Ishikawa (cell line): ENCODE measurements around the gene CYB5RL.

Experiments used
- CEBPB ChIP-seq: IDR thresholded peaks from 2 replicates; pipeline ENCODE4 v1.6.1; 2012
- EGR1 ChIP-seq: IDR thresholded peaks from 2 replicates; pipeline ENCODE4 v1.6.1; 2012
- EP300 ChIP-seq: IDR thresholded peaks from 2 replicates; pipeline ENCODE4 v1.6.1; 2012; ENCODE audit warnings: borderline replicate concordance
- FOXM1 ChIP-seq: IDR thresholded peaks from 2 replicates; pipeline ENCODE4 v1.6.1; 2012; ENCODE audit warnings: low read depth, borderline replicate concordance
- NFIC ChIP-seq: IDR thresholded peaks from 2 replicates; pipeline ENCODE4 v1.6.1; 2012
- RAD21 ChIP-seq: IDR thresholded peaks from 2 replicates; pipeline ENCODE4 v1.6.1; 2012; ENCODE audit warnings: low read depth
- TAF1 ChIP-seq: IDR thresholded peaks from 2 replicates; pipeline ENCODE4 v1.6.1; 2012; ENCODE audit warnings: low read depth, mild to moderate bottlenecking
- TCF12 ChIP-seq: IDR thresholded peaks from 2 replicates; pipeline ENCODE4 v1.6.1; 2012; ENCODE audit warnings: low read depth
- TEAD4 ChIP-seq: IDR thresholded peaks from 2 replicates; pipeline ENCODE4 v1.6.1; 2012
- YY1 ChIP-seq: IDR thresholded peaks from 2 replicates; pipeline ENCODE4 v1.6.1; 2012; ENCODE audit warnings: low read depth
- ZBTB7A ChIP-seq: IDR thresholded peaks from 2 replicates; pipeline ENCODE4 v1.6.1; 2012; ENCODE audit warnings: low read depth
- TF ChIP-seq, protein P1 (sequence below): IDR thresholded peaks from 2 replicates; pipeline ENCODE4 v1.6.1; 2012
- TF ChIP-seq, protein P2 (sequence below): IDR thresholded peaks from 2 replicates; pipeline ENCODE4 v1.6.1; 2012; ENCODE audit warnings: low read depth, mild to moderate bottlenecking
- TF ChIP-seq, protein P3 (sequence below): IDR thresholded peaks from 2 replicates; pipeline ENCODE4 v1.6.1; 2012

DNA sequence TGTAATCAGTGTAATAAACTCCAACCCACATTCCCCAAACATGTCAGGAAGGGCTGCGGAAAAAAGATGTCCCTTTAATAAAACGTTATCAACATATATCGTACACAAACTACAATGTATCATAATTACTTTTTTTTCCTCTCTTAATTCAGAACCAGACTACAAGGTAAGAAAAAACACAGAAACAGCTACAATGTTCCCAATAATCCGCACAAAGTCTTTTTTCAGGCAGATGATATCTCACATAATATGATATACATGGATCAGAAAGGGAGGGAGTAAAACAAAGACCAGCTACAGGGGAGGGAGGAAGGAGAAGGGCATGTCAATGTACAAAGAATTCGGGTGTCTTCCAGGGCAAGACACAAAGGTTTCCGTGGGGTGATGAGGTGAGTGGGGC lies 25.5 kb upstream of the CYB5RL start:
- TF ChIP-seq EP300 = no peak
- TF ChIP-seq YY1 = no peak
- TF ChIP-seq TCF12 = no peak
- TF ChIP-seq, protein P1, sequence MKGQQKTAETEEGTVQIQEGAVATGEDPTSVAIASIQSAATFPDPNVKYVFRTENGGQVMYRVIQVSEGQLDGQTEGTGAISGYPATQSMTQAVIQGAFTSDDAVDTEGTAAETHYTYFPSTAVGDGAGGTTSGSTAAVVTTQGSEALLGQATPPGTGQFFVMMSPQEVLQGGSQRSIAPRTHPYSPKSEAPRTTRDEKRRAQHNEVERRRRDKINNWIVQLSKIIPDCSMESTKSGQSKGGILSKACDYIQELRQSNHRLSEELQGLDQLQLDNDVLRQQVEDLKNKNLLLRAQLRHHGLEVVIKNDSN = no peak
- TF ChIP-seq TAF1 = no peak
- TF ChIP-seq, protein P2, sequence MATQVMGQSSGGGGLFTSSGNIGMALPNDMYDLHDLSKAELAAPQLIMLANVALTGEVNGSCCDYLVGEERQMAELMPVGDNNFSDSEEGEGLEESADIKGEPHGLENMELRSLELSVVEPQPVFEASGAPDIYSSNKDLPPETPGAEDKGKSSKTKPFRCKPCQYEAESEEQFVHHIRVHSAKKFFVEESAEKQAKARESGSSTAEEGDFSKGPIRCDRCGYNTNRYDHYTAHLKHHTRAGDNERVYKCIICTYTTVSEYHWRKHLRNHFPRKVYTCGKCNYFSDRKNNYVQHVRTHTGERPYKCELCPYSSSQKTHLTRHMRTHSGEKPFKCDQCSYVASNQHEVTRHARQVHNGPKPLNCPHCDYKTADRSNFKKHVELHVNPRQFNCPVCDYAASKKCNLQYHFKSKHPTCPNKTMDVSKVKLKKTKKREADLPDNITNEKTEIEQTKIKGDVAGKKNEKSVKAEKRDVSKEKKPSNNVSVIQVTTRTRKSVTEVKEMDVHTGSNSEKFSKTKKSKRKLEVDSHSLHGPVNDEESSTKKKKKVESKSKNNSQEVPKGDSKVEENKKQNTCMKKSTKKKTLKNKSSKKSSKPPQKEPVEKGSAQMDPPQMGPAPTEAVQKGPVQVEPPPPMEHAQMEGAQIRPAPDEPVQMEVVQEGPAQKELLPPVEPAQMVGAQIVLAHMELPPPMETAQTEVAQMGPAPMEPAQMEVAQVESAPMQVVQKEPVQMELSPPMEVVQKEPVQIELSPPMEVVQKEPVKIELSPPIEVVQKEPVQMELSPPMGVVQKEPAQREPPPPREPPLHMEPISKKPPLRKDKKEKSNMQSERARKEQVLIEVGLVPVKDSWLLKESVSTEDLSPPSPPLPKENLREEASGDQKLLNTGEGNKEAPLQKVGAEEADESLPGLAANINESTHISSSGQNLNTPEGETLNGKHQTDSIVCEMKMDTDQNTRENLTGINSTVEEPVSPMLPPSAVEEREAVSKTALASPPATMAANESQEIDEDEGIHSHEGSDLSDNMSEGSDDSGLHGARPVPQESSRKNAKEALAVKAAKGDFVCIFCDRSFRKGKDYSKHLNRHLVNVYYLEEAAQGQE = no peak
- TF ChIP-seq, protein P3, sequence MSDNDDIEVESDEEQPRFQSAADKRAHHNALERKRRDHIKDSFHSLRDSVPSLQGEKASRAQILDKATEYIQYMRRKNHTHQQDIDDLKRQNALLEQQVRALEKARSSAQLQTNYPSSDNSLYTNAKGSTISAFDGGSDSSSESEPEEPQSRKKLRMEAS = no peak
- TF ChIP-seq EGR1 = no peak
- TF ChIP-seq TEAD4 = no peak
- TF ChIP-seq RAD21 = no peak
- TF ChIP-seq CEBPB = no peak
- no peak for TF ChIP-seq NFIC
- no peak for TF ChIP-seq FOXM1
- TF ChIP-seq ZBTB7A = no peak
